GM21423 (cell line): ENCODE measurements around the gene ARHGEF12.

Experiments used
- ATAC-seq: cut with Tn5 transposase; IDR thresholded peaks from one replicate; pipeline ENCODE4 v1.9.1; 2021; ENCODE audit warnings: mild to moderate bottlenecking, moderate library complexity; ENCODE audit not compliant: unreplicated experiment

The ARHGEF12 gene

DNA sequence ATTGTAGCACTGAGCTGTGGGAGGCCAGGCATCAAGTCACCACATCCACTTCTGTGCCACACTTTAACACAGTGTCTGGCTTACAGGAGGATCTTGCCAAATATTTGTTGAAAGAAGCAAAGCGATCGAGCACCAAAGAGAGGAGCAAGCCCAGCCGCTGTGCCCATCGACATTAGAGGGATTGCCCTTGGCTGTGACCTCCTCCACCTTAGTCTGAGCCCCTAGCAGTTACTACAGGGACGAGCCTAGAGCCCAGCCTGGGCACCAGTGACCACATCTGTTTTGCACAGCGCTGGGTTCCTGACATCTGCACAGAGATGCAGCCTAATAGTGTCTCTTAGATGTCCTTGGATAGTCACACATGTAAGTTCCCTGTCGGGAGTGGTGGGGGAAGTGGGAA lies 193.0 kb downstream of the ARHGEF12 start:
- no peak for ATAC-seq

DNA sequence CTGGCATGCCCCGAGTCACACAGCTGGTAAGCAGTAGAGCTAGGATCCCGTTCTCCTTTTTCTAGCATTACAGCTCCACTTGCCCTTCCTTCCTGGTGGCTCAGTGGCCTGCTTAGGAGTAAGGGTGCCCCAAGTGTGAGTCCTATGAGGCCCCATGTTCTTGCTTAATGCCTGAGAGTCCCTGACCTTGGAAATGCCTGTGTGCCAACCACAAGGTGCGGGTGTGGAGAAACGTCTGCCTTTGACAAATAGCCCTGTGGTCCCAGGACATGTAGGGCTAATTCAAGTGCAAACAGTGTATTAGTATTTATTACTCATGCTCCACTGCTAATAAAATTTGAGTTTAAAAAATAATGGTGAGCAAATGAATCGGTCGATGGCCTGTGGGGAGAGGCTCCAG lies 193.7 kb downstream of the ARHGEF12 start:
- ATAC-seq = no peak

DNA sequence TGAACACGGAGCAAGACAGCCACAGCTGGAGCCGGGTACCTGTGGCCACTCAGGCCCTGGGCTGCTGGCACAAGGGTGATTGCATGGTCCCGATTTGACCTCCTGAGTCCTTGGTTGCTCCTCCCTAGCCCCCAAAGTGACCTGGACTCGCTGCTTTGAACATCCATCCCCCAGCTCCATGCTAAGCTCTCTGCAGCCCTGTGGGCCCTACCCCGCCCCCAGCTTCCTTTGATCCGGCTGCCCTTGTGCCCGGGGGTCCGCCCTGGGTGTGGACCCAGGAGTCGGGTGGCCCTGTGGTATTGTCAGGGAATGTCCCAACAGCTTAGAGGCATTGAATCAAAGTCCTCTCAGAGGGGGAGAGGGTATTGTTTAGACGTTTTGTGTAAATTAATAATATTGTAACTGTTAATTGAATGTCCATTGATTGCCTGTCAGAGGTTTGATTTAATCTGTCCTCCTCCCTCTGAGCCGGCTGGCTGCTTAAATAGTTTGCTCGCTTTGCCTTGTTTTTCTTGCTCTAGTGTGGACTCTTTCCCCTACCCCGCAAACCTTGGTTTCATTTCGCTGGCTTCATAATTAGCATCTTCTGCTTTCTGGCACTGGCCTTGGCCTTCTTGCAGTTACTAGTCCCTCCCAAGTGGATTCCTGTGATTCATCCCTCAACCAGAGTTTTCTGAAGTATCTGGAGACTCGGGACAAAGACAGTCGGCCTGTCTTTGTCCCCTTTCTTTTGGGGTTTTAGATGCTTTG lies 196.0 kb downstream of the ARHGEF12 start:
- no peak for ATAC-seq

DNA sequence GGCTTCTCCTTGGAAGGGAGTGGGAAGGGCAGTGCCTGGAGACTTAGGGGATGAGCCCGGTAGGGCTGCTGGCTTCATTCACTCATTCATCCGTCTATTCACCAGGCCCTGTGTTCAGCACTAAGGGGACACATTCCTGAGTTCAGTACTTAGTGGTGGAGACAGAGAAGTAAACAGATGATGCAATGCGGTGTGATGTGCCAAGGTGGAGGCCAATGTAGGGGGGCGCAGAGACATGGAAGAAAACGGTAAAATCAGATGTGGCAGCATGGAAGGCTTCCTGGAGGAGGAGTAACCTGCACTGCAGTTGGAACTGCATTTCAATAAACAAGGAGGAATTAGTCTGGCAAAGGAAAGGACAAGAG lies 196.6 kb downstream of the ARHGEF12 start:
- no peak for ATAC-seq

DNA sequence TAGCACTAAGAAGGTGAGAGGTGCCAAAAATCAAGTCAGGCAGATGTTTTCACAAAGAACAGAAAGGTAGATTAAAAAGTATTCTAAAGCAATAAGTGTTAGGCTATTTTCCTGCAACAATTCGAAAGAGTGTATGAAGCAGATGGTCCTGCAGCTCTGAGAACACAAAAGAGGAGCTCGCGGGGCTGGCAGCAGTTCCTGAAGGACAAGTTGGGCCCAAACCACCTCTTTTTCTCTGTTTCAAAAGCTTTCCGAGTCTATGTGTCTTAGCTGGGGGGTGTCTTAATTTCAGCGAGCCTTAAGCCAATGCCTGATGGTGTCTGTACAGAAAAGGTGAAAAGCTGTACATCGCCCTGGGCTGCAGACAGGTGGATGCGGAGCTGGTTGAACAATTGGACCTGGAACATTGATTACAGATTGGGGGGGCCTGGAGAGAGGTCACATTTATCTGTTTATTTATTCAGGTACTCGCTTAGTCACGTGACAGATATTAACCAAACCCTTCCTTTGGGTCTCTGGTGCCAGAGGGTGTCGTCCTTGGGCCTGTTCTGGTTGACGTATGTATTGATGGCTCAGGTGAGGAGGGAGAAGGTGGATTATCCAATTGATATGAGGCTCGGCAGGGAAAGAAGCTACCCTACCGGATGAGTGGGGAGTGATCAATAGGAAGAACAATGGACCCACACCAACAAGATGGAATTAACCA lies 200.0 kb downstream of the ARHGEF12 start:
- no peak for ATAC-seq

DNA sequence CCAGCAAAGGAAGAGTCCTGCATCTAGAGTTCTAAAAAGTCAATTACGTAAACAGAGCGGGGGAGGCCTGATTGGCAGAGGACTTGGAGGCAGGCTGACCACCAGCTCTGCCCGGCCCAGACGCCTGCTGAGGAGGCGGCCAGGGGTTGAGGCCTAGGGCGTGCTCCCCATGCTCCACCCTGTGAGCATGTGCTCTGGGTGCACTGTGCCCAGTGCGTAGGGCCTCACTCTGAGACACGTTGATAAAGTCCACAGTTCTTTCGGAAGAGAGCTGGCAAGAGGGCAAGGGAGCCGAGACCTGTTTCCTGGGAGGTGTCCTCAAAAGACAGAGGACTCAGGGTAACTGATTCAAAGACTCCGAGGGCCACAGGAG lies 200.6 kb downstream of the ARHGEF12 start:
- ATAC-seq = no peak

DNA sequence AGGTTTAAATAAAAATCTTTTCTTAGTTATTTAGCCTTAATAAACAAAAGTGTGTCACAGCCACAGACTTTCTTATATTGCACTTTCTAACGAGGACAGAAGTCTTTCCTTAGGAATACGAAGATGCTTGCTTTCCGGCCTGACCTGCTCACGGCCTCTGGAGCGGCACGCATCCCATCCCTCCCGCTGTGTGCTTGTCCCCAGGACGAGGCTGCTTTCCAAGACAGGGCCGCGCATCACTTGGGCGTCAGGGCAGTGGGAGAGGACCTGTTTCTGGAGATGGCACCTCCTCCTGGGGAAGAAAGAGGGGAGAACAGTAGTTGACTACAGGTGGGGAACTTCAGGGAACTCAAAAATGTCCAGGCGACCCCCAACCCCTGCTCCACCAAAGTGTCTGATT lies 201.8 kb downstream of the ARHGEF12 start:
- ATAC-seq = no peak

DNA sequence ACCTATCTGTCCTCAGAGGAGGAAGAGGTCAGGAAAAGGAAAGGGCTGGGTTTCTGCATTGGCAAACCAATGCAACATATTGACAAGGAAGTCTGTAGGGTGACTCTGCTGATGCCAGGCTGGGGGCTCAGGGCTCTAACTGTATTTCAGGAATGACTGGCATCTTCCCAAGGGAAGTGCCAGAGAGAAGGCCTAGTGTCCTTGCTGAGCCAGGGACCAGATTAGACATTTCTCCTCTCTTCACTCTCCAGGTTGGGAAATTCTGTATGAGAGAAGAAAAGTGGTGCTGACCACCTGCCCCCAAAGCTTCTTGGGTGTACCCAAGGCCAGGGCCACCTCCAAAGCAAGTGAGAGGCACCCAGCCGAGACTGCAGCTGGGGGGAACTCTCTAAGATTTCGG lies 202.5 kb downstream of the ARHGEF12 start:
- no peak for ATAC-seq
